Measurements from ENCODE around the gene ENAH. TPM values are rescaled to one million over a fixed set of nuclear protein-coding genes. Genes with fewer than 3 reads are reported as not detected.

Gene ENAH
- total and polyA plus RNA-seq, 8 donors: 8.0 to 62.8 (median 31.9) TPM

DNA sequence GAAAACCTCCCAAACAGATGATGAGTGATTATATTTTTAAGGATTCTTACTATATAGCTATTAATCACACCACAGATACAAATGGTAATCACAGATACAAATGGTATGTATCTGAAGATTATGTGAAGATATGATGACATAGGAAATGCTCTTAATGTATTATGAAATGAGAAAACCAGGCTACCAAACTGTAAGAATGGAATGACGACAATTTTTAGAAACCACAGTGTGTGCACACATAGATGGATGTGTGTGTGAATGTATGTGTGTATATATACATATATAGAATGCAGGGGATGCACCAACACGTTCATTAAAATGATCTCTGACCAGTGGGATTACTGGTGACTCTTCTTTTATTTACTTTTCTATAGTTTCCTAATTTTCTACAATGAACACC lies 21.5 kb upstream of the ENAH start:
- FAIRE-seq (no peak), DNase-seq (no peak), ATAC-seq (no peak)
- H3K9me3 ChIP-seq: no peaks in the 10 kb centered on the region
- no peak overlapping the region for H3K27ac ChIP-seq
- no peaks in the 10 kb centered on the region for H3K4me1 ChIP-seq
- intact Hi-C loops (cut with DNase I): no loop called here
- WGBS, 2 donors: 70 to 89% methylated on average over 2 of the region's 2 CpGs
- TF ChIP-seq, protein P1, sequence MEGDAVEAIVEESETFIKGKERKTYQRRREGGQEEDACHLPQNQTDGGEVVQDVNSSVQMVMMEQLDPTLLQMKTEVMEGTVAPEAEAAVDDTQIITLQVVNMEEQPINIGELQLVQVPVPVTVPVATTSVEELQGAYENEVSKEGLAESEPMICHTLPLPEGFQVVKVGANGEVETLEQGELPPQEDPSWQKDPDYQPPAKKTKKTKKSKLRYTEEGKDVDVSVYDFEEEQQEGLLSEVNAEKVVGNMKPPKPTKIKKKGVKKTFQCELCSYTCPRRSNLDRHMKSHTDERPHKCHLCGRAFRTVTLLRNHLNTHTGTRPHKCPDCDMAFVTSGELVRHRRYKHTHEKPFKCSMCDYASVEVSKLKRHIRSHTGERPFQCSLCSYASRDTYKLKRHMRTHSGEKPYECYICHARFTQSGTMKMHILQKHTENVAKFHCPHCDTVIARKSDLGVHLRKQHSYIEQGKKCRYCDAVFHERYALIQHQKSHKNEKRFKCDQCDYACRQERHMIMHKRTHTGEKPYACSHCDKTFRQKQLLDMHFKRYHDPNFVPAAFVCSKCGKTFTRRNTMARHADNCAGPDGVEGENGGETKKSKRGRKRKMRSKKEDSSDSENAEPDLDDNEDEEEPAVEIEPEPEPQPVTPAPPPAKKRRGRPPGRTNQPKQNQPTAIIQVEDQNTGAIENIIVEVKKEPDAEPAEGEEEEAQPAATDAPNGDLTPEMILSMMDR (IDR thresholded peaks at IDR 0.05): no peak
- H3K27me3 ChIP-seq: no peaks in the 10 kb centered on the region
- no peak overlapping the region for H3K4me3 ChIP-seq
- H3K36me3 ChIP-seq: no peaks in the 10 kb centered on the region

DNA sequence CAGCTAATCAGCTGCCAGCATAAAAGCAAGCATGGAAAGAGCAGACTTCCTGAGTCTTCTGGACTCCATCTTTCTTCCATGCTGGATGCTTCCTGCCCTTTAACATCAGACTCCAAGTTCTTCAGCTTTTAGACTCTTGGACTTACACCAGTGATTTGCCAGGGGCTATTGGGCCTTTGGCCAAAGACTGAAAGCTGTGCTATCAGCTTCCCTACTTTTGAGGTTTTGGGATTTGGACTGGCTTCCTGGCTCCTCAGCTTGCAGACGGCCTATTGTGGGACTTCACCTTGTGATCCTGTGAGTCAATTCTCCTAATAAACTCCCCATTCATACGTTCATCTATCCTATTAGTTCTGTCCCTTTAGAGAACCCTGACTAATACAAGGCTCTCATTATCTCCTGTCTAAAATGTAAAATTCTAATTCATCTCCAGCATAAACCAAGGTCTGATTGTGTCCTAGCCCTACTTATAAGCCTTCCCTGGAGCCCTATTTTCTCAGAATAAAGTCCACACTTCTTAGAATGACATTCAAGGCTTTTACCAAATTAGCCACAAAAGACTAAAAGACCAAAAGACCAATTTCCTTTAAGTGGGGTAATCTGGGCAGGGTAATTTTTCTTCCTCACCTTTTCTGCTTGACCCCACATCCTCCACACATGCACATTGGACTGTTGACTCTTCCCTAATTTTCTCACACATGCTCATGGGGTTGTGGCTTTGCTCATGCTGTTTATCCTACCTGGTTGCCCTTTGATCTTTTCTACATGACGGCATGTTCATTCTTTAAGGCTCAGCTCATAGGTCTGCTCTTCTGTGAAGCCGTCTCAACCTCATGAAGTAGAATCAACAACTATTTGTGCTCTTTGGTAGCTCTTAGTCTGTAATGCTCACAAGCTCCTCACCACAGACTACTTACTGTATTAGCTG lies 18.1 kb upstream of the ENAH start:
- DNase-seq (no peak), FAIRE-seq (no peak), ATAC-seq (no peak)
- Histone ChIP-seq H3K36me3 (no peaks in the 10 kb centered on the region), H3K27me3 (no peaks in the 10 kb centered on the region), H3K27ac (no peak overlapping the region), H3K4me1 (no peaks in the 10 kb centered on the region), H3K4me3 (no peak overlapping the region), H3K9me3 (no peaks in the 10 kb centered on the region)
- 83 to 84% methylated on average over 4 of the region's 4 CpGs for WGBS, 2 donors
- intact Hi-C loops (cut with DNase I): no loop called here
- TF ChIP-seq, protein P1 (IDR thresholded peaks at IDR 0.05): no peak

DNA sequence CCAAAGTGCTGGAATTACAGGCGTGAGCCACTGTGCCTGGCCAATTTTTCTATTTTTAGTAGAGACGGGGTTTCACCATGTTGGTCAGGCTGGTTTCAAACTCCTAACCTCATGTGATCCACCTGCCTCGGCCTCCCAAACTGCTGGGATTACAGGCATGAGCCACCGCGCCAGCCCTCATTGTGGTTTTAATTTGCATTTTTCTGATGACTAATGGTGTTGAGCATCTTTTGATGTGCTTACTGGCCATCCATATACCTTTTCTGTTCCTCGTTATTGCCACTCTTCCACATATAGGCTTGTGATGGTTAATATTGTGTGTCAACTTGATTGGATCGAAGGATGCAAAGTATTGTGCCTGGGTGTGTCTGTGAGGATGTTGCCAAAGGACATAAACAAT lies 17.4 kb upstream of the ENAH start:
- no peaks in the 10 kb centered on the region for H3K36me3 ChIP-seq
- intact Hi-C loops (cut with DNase I): no loop called here
- WGBS, 2 donors: 94 to 96% methylated on average over 7 of the region's 7 CpGs
- DNase-seq: no peak
- no peak overlapping the region for H3K4me3 ChIP-seq
- TF ChIP-seq, protein P1 (IDR thresholded peaks at IDR 0.05): no peak
- H3K9me3 ChIP-seq: no peaks in the 10 kb centered on the region
- H3K27me3 ChIP-seq: no peaks in the 10 kb centered on the region
- no peak for ATAC-seq
- no peaks in the 10 kb centered on the region for H3K4me1 ChIP-seq
- no peak overlapping the region for H3K27ac ChIP-seq
- FAIRE-seq: no peak

DNA sequence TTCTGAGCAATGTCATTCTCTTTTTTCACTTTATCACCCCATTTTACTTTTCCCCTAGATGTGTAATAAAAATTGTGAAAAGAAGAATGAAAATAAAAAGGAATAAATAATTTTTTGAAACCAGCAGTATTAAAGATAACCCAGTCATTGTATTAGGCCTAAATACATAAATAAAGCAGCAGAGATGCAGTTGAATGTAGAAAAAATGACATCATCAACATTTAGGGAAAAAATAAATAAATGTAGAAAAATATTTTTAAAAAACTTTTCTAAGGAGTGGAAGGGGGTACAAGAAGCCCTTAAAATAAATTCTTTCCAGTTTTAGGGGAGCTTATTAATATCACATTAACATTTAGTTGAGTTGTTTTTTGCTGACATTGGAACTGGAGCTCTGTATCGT lies 15.3 kb upstream of the ENAH start:
- 95 to 100% methylated on average over 1 of the region's 1 CpG for WGBS, 2 donors
- no peak for ATAC-seq
- intact Hi-C loops (cut with DNase I): no loop called here

More for the DNA sequence above, 15.3 kb upstream of the ENAH start:
- Histone ChIP-seq H3K36me3 (no peaks in the 10 kb centered on the region), H3K4me3 (no peak overlapping the region), H3K27ac (no peak overlapping the region), H3K27me3 (no peaks in the 10 kb centered on the region), H3K4me1 (no peaks in the 10 kb centered on the region), H3K9me3 (no peaks in the 10 kb centered on the region)
- FAIRE-seq: no peak
- TF ChIP-seq, protein P1 (IDR thresholded peaks at IDR 0.05): no peak
- no peak for DNase-seq

Measured in pancreas (tissue), 10 donors.